GM12864 (cell line): ENCODE data around the gene SLC22A3.

Experiments
- DNase-seq: peaks from one replicate; pipeline ENCODE4 v3.0.0-alpha.2; 2011; ENCODE audit warnings: low read depth
- H3K4me3 ChIP-seq: 2 replicates; pipeline ENCODE4 v1.5.1; 2011; ENCODE audit warnings: mild to moderate bottlenecking, low read depth, low read length, control low read depth
- CTCF ChIP-seq: IDR thresholded peaks from 2 replicates; pipeline ENCODE4 v1.5.1; 2011; ENCODE audit warnings: low read depth, mild to moderate bottlenecking, moderate library complexity, low read length, control low read depth, inconsistent platforms; ENCODE audit errors: missing control alignments

SLC22A3 gene

GRCh38 chr6:160500639-160501038 lies 152.5 kb downstream of the SLC22A3 start:
- no peak for TF ChIP-seq CTCF
- H3K4me3 ChIP-seq = no peak overlapping the region
- no peak for DNase-seq
